GF-D8 (cell line): ENCODE data around the gene SLC25A22.

Experiments
- DNase-seq: peaks from one replicate; lab custom pipeline; 2025; lab: John Stamatoyannopoulos, UW

The SLC25A22 gene

DNA sequence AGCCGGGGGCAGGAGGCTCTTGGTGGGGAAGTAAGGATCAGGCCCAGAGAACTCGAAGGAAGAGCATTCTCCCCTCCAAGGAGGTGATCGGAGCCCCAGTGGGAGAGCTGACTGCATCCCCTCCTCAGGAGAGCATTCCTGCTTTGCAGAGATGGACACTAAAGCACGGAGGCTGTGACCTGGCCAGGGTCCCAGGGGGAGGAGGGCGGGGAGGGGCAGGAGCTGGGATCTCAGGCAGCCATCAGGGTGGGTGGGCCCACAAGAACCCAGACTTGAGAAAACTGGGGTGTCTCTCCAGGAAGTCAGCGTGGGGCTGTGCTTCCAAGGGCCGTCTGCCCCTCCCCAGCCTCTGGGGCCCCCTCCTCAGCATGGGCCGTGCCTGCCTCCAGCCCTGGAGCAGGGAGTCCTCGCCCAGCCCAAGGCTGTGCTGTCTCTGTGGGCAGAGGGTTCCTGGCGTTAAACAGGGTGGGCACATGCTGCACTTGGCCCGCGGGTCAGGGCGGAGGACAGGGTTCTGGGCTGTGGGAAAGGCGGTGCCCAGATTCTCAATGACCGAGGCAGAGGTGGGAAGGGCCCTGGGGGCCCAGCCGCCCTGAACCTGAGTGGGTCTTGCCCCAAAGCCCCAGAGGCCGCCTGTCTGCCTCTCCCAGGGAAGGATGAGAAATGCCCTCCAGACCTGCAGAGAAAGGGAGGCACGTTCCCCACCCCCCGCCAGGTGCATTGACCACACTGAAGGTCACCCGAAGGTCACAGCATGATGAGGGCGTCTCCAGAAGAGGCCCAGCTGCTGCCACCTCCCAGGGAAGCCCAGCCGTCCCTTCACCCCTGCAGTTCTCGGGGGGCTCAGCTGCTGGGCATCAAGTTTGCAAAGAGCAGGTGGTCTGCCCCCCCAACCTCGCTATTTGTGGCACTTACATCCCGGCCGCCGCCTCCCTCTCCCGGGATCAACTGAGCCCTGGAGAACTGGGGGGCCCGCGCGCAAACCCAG, 8.8 kb downstream of the SLC25A22 start:
- DNase-seq: no peak

GRCh38 chr11:788009-788640, 10.0 kb downstream of the SLC25A22 start:
- no peak for DNase-seq

- no peak for DNase-seq
Observed at GRCh38 chr11:787084-787675, 10.9 kb downstream of the SLC25A22 start.

- no peak for DNase-seq
Observed at GRCh38 chr11:786235-787083, 11.6 kb downstream of the SLC25A22 start.

GRCh38 chr11:783581-784015, 14.5 kb downstream of the SLC25A22 start:
- no peak for DNase-seq

- no peak for DNase-seq
Observed at GRCh38 chr11:782264-783174, 15.6 kb downstream of the SLC25A22 start.

- DNase-seq: no peak
Observed at GRCh38 chr11:779955-780532, 18.0 kb downstream of the SLC25A22 start.

- DNase-seq: no peak
Observed at GRCh38 chr11:778976-779954, 18.8 kb downstream of the SLC25A22 start.

- peak; percentile 27 for DNase-seq
Observed at GRCh38 chr11:777288-778255, 20.5 kb downstream of the SLC25A22 start, which contains the start of gene GATD1. TSS of gene GATD1 (minus strand) at chr11:777487. CDS start at chr11:777462, 25 bp downstream.

- no peak for DNase-seq
Observed at GRCh38 chr11:776561-777287, 21.4 kb downstream of the SLC25A22 start.

DNA sequence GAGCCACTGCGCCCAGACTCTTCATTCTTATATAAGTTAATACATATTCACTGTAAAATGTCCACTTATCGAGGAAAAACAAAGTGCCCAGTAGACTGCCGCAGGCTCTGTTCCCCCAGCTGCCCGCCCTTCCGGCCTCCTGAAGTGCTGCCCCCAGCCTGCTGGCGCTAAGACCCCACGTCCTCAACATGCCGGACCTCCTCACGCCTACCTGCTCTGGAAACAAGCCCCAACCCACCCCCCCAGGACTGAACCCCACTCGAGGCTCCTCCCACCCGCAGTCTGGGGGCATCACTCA, 21.9 kb downstream of the SLC25A22 start:
- DNase-seq: no peak

DNA sequence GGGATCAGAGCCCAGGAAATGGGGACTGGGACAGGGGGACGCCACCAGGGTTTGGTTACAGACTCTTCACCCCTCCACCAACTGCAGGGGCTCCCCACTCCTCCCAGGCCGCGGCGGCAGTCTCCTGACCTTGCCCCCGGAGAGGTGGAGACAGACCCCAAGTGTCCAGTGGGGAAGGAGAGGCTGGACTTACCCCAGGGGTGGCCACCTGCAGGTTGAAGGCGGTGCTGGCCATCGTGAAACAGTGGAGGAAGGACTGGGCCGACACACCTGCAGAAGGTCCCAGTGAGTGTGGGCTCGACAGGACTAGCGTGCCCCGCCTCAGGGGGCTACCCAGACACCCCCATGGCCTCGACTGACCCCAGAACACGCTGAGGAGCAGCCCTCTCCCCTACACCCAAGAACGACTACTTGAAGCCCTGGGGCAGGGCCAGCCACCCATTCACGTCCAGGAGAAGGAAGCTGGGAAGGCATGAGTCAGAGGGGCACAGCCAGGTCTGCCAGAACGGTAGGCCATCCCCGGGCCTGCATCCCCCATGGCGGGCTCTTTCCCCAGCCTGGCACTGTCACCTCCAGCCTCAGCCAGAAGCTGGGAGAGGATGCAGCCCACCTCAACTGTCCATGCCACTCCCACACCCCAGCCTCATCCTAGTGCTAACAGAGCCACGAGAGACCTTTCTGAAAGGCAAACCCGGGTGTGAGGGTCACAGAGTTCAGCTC, 23.0 kb downstream of the SLC25A22 start:
- no peak for DNase-seq

- no peak for DNase-seq
Observed at GRCh38 chr11:773830-774229, 24.3 kb downstream of the SLC25A22 start.

GRCh38 chr11:773425-773824, 24.7 kb downstream of the SLC25A22 start:
- no peak for DNase-seq

GRCh38 chr11:772429-773390, 25.4 kb downstream of the SLC25A22 start:
- no peak for DNase-seq
